ENCODE data around the gene ADGRF1. TPM values are rescaled to one million over a fixed set of nuclear protein-coding genes. Genes with fewer than 3 reads are reported as not detected.

The ADGRF1 gene
- total RNA-seq, 2 experiments from 2014 or later, result not detected

GRCh38 chr6:46948699-46949098 is 93.4 kb downstream of the ADGRF1 start:
- Mint-ChIP-seq H3K4me1 (ENCODE audit: low read depth) (no peaks in the 10 kb centered on the region), H3K4me3 (no peak overlapping the region), H3K9me3 (no peaks in the 10 kb centered on the region), H3K36me3 (ENCODE audit: low read depth) (no peaks in the 10 kb centered on the region), H3K27me3 (peaks cover 7% of the 10 kb centered on the region), H3K27ac (no peak overlapping the region)
- TF ChIP-seq CTCF (IDR thresholded peaks at IDR 0.05), result no peak
- CTCF ChIA-PET, result no interaction called here
- POLR2A ChIA-PET, result no interaction called here
- ATAC-seq (no peak), DNase-seq (no peak)
- intact Hi-C loops (cut with micrococcal nuclease), result no loop called here

Other genes starting within 250 kb of the ADGRF1 start
- not detected for gene MEP1A, start 248.9 kb downstream of the ADGRF1 start, total RNA-seq
- gene ADGRF5, start 120.4 kb downstream of the ADGRF1 start, total RNA-seq, result not detected